OCI-LY7 (cell line): Measurements from ENCODE around the gene TPX2.

Experiments
- CTCF ChIP-seq: fragments of 200-600 bp; sonication (generic); conservative IDR thresholded peaks from 2 replicates; pipeline ENCODE4 v1.5.1; 2014; ENCODE audit warnings: mild to moderate bottlenecking, antibody characterized with exemption, low read length, moderate library complexity, mixed read lengths
- EZH2phosphoT487 ChIP-seq: fragments of 200-600 bp; sonication (generic); IDR thresholded peaks from 2 replicates; pipeline ENCODE4 v1.6.1; 2018; ENCODE audit warnings: low read depth, borderline replicate concordance, mild to moderate bottlenecking, mixed run types, antibody characterized with exemption, low read length, moderate library complexity, mixed read lengths

GRCh38 chr20:31835554-31835953, 96.5 kb downstream of the TPX2 start:
- TF ChIP-seq CTCF (no peak), EZH2phosphoT487 (no peak)
